Neural progenitor cell (in vitro differentiated cells): ENCODE results near the gene GOLGB1.

Experiments used
- CTCF ChIP-seq: fragments of 200-600 bp; sonication (generic); IDR thresholded peaks from 2 replicates; pipeline ENCODE4 v1.5.1; 2017; ENCODE audit warnings: antibody characterized with exemption, mild to moderate bottlenecking
- EZH2 ChIP-seq: fragments of 200-600 bp; sonication (generic); IDR thresholded peaks from 2 replicates; pipeline ENCODE4 v1.6.1; 2017; ENCODE audit warnings: antibody characterized with exemption, mild to moderate bottlenecking, moderate library complexity

- TF ChIP-seq CTCF (no peak), EZH2 (no peak)
Observed at GRCh38 chr3:121710347-121710746, 39.2 kb downstream of the GOLGB1 start.
